Measurements from ENCODE around the gene NFAM1. TPM values are rescaled to one million over a fixed set of nuclear protein-coding genes. Genes with fewer than 3 reads are reported as not detected.

Gene NFAM1
- total RNA-seq, 5 donors from 2014 or later (not counting 1 experiment from before 2014, with no cell fraction given) = 0.07 to 0.32 (median 0.18) TPM

DNA sequence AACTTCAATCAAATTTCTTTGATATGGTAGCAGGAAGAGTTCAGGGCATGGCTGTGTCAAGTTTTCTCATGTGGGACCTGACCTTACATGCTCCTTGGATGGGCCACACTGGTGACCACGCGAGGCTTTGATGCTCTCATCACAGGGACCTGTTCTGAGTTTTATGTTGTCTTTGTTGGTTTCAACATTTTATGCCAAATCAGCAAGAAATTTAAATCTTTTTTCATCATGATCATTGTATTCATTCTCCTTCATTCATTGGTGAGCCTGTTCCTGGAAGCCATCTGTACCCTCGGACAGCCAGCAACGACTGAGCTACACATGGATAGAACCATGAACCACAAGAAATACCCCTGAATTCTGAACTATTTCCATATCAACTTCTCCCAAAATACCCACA lies 10.5 kb upstream of the NFAM1 start:
- H3K4me1 Mint-ChIP-seq = peaks cover 29 to 38% (median 32%) of the 10 kb centered on the region in 3 donors
- no peaks in the 10 kb centered on the region for H3K36me3 Mint-ChIP-seq
- no peak overlapping the region for H3K27ac ChIP-seq (ENCODE audit: low read length)

DNA sequence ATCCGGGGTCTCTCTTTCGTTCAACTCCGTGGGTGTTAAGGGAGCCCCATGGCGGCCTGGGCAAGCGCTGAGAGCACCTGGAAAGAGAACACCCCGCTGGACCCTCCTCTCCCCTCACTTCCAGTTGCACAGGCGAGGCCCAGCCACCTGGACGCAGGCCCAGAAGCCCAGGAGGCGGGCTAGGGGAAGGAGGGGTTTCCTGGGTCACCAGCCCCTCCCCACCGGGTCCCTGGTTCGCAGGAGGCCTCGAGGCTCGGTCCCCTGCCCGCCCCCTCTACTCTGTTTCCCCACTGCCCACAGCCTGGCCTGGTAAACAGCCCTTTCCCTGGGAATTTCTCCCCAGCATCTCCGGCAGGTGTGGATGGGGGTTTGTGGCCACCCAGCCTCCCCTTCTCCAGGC lies 8.5 kb upstream of the NFAM1 start:
- no peak for DNase-seq
- Histone ChIP-seq H3K27me3 (replicated peaks in 1 of 2; ENCODE audit: control insufficient read depth in 2 of 2, extremely low read depth in 1 of 2, insufficient read depth in 2 of 2, low read length in 1 of 2) (peaks cover 0 to 7% of the 10 kb centered on the region in 2 experiments), H3K9me3 (no peaks in the 10 kb centered on the region), H3K4me3 (ENCODE audit: control insufficient read depth in 1 of 2, extremely low read depth in 1 of 2, low read length in 1 of 2) (no peak overlapping the region), H3K27ac (ENCODE audit: low read length) (no peak overlapping the region), H3K36me3 (ENCODE audit: control insufficient read depth in 2 of 2, extremely low read depth in 1 of 2, insufficient read depth in 1 of 2, low read length in 1 of 2) (no peaks in the 10 kb centered on the region), H3K4me1 (ENCODE audit: control insufficient read depth in 1 of 2, extremely low read depth in 1 of 2, insufficient read depth in 2 of 2, low read length in 2 of 2) (peaks cover 11 to 35% of the 10 kb centered on the region in 2 experiments)
- Mint-ChIP-seq H3K9me3 (no peaks in the 10 kb centered on the region), H3K4me3 (no peak overlapping the region), H3K27me3 (no peaks in the 10 kb centered on the region), H3K27ac (no peak overlapping the region), H3K4me1 (peaks cover 35 to 43% (median 38%) of the 10 kb centered on the region in 3 donors), H3K36me3 (no peaks in the 10 kb centered on the region)
- no peak for ATAC-seq (replicated peaks in 1 of 4)
- CTCF ChIA-PET = no interaction called here
- POLR2A ChIA-PET = no interaction called here
- WGBS (ENCODE audit: insufficient coverage) = 100% methylated on average over 2 of the region's 15 CpGs

More for the DNA sequence above, 10.5 kb upstream of the NFAM1 start:
- peaks cover 11 to 27% of the 10 kb centered on the region in 2 experiments for H3K4me1 ChIP-seq (ENCODE audit: control insufficient read depth in 1 of 2, extremely low read depth in 1 of 2, insufficient read depth in 2 of 2, low read length in 2 of 2)
- no peaks in the 10 kb centered on the region for H3K27me3 ChIP-seq (replicated peaks in 1 of 2; ENCODE audit: control insufficient read depth in 2 of 2, extremely low read depth in 1 of 2, insufficient read depth in 2 of 2, low read length in 1 of 2)
- DNase-seq (no peak), ATAC-seq (replicated peaks in 1 of 4) (no peak)
- POLR2A ChIA-PET = interaction anchor here in 1 of 2 donors (0.6 kb wide), 1 partner anchor 74 kb away, joined by 4 read pairs; no protein-coding TSS in a partner anchor
- H3K36me3 ChIP-seq (ENCODE audit: control insufficient read depth in 2 of 2, extremely low read depth in 1 of 2, insufficient read depth in 1 of 2, low read length in 1 of 2) = no peaks in the 10 kb centered on the region
- no CpG with 5 or more reads among the region's 4 CpGs for WGBS (ENCODE audit: insufficient coverage)
- H3K9me3 Mint-ChIP-seq = no peaks in the 10 kb centered on the region
- CTCF ChIA-PET = interaction anchor here in 1 of 2 donors (0.6 kb wide), 2 partner anchors 500 to 576 kb away, joined by 3 to 6 read pairs; no protein-coding TSS in a partner anchor
- H3K9me3 ChIP-seq = no peaks in the 10 kb centered on the region
- no peak overlapping the region for H3K4me3 Mint-ChIP-seq
- peak overlapping the region; percentile 90 to 93 for H3K27ac Mint-ChIP-seq
- H3K4me3 ChIP-seq (ENCODE audit: control insufficient read depth in 1 of 2, extremely low read depth in 1 of 2, low read length in 1 of 2) = no peak overlapping the region
- H3K27me3 Mint-ChIP-seq = no peaks in the 10 kb centered on the region

- Mint-ChIP-seq H3K9me3 (no peaks in the 10 kb centered on the region), H3K27me3 (no peaks in the 10 kb centered on the region), H3K4me1 (peaks cover 33 to 39% (median 34%) of the 10 kb centered on the region in 3 donors), H3K4me3 (peak overlapping the region in 1 of 3 donors; percentile 54), H3K27ac (peak overlapping the region; percentile 76), H3K36me3 (no peaks in the 10 kb centered on the region)
- H3K4me1 ChIP-seq (ENCODE audit: control insufficient read depth in 1 of 2, extremely low read depth in 1 of 2, insufficient read depth in 2 of 2, low read length in 2 of 2) = peaks cover 11 to 29% of the 10 kb centered on the region in 2 experiments
- no peak overlapping the region for H3K27ac ChIP-seq (ENCODE audit: low read length)
- H3K4me3 ChIP-seq (ENCODE audit: control insufficient read depth in 1 of 2, extremely low read depth in 1 of 2, low read length in 1 of 2) = no peak overlapping the region
- WGBS (ENCODE audit: insufficient coverage) = 70% methylated on average over 16 of the region's 20 CpGs
- CTCF ChIA-PET = interaction anchor here in 1 of 2 donors (0.6 kb wide), 1 partner anchor 16 kb away, joined by 3 read pairs; no protein-coding TSS in a partner anchor
- ATAC-seq (replicated peaks in 1 of 4) (no peak), DNase-seq (peak in 1 of 35 experiments; percentile 13)
- H3K9me3 ChIP-seq = no peaks in the 10 kb centered on the region
- peaks cover 0 to 9% of the 10 kb centered on the region in 2 experiments for H3K27me3 ChIP-seq (replicated peaks in 1 of 2; ENCODE audit: control insufficient read depth in 2 of 2, extremely low read depth in 1 of 2, insufficient read depth in 2 of 2, low read length in 1 of 2)
- H3K36me3 ChIP-seq (ENCODE audit: control insufficient read depth in 2 of 2, extremely low read depth in 1 of 2, insufficient read depth in 1 of 2, low read length in 1 of 2) = no peaks in the 10 kb centered on the region
- POLR2A ChIA-PET = no interaction called here
Measured at GRCh38 chr22:42439821-42440674, 7.8 kb upstream of the NFAM1 start.

GRCh38 chr22:42439021-42439567 lies 6.9 kb upstream of the NFAM1 start:
- ChIA-PET POLR2A (interaction anchor here in 1 of 2 donors (0.6 kb wide), 1 partner anchor 14 kb away, joined by 3 read pairs; no protein-coding TSS in a partner anchor), CTCF (no interaction called here)
- Histone ChIP-seq H3K9me3 (no peaks in the 10 kb centered on the region), H3K4me1 (ENCODE audit: control insufficient read depth in 1 of 2, extremely low read depth in 1 of 2, insufficient read depth in 2 of 2, low read length in 2 of 2) (peaks cover 6 to 20% of the 10 kb centered on the region in 2 experiments), H3K27me3 (replicated peaks in 1 of 2; ENCODE audit: control insufficient read depth in 2 of 2, extremely low read depth in 1 of 2, insufficient read depth in 2 of 2, low read length in 1 of 2) (peaks cover 0 to 16% of the 10 kb centered on the region in 2 experiments), H3K36me3 (ENCODE audit: control insufficient read depth in 2 of 2, extremely low read depth in 1 of 2, insufficient read depth in 1 of 2, low read length in 1 of 2) (no peaks in the 10 kb centered on the region), H3K27ac (ENCODE audit: low read length) (no peak overlapping the region), H3K4me3 (ENCODE audit: control insufficient read depth in 1 of 2, extremely low read depth in 1 of 2, low read length in 1 of 2) (no peak overlapping the region)
- H3K4me3 Mint-ChIP-seq = peak overlapping the region in 1 of 3 donors; percentile 13
- H3K36me3 Mint-ChIP-seq = no peaks in the 10 kb centered on the region
- peaks cover 24 to 30% (median 24%) of the 10 kb centered on the region in 3 donors for H3K4me1 Mint-ChIP-seq
- 95% methylated on average over 10 of the region's 13 CpGs for WGBS (ENCODE audit: insufficient coverage)
- no peaks in the 10 kb centered on the region for H3K9me3 Mint-ChIP-seq
- peak overlapping the region; percentile 20 to 76 for H3K27ac Mint-ChIP-seq
- DNase-seq (no peak), ATAC-seq (replicated peaks in 1 of 4) (no peak)
- H3K27me3 Mint-ChIP-seq = no peaks in the 10 kb centered on the region

GRCh38 chr22:42438293-42438650 lies 6.1 kb upstream of the NFAM1 start:
- no peak for ATAC-seq (replicated peaks in 1 of 4)
- Mint-ChIP-seq H3K27ac (no peak overlapping the region), H3K4me1 (peaks cover 16 to 23% (median 17%) of the 10 kb centered on the region in 3 donors), H3K27me3 (peaks cover 0 to 2% of the 10 kb centered on the region in 2 donors), H3K4me3 (peak overlapping the region in 1 of 3 donors; percentile 49), H3K9me3 (no peaks in the 10 kb centered on the region), H3K36me3 (no peaks in the 10 kb centered on the region)
- WGBS (ENCODE audit: insufficient coverage) = 7% methylated on average over 4 of the region's 12 CpGs
- ChIA-PET POLR2A (interaction anchor here in 1 of 2 donors (0.6 kb wide), 1 partner anchor 13 kb away, joined by 3 read pairs; no protein-coding TSS in a partner anchor), CTCF (interaction anchor here in 1 of 2 donors (0.6 kb wide), 2 partner anchors 491 to 1348 kb away, joined by 3 to 5 read pairs; no protein-coding TSS in a partner anchor)
- Histone ChIP-seq H3K4me3 (ENCODE audit: control insufficient read depth in 1 of 2, extremely low read depth in 1 of 2, low read length in 1 of 2) (peak overlapping the region; percentile 58), H3K27me3 (replicated peaks in 1 of 2; ENCODE audit: control insufficient read depth in 2 of 2, extremely low read depth in 1 of 2, insufficient read depth in 2 of 2, low read length in 1 of 2) (peaks cover 0 to 22% of the 10 kb centered on the region in 2 experiments), H3K27ac (ENCODE audit: low read length) (no peak overlapping the region), H3K9me3 (no peaks in the 10 kb centered on the region), H3K4me1 (ENCODE audit: control insufficient read depth in 1 of 2, extremely low read depth in 1 of 2, insufficient read depth in 2 of 2, low read length in 2 of 2) (peaks cover 2 to 13% of the 10 kb centered on the region in 2 experiments), H3K36me3 (ENCODE audit: control insufficient read depth in 2 of 2, extremely low read depth in 1 of 2, insufficient read depth in 1 of 2, low read length in 1 of 2) (no peaks in the 10 kb centered on the region)
- no peak for DNase-seq
